Activated CD8-positive, alpha-beta T cell treated with anti-CD3 and anti-CD28 coated beads for 36 hours (primary cell): ENCODE results near the gene IRAK1. TPM values are rescaled to one million over a fixed set of nuclear protein-coding genes. Genes with fewer than 3 reads are reported as not detected.

Source experiments
- ATAC-seq: fragments of 200-7000 bp; cut with Tn5 transposase; one replicate; pipeline ENCODE4 v1.10.0; 2021; ENCODE audit warnings: mild to moderate bottlenecking, moderate library complexity
- CTCF ChIA-PET: fragments of 350-600 bp; sonication (Branson Sonifier 250); formaldehyde crosslinking; loops from one replicate; lab custom pipeline; 2021; ENCODE audit warnings: antibody characterized with exemption; lab: Charles Lee
- POLR2A ChIA-PET: fragments of 350-600 bp; sonication (Branson Sonifier 250); formaldehyde crosslinking; loops from one replicate; lab custom pipeline; 2021; ENCODE audit warnings: antibody characterized with exemption; lab: Charles Lee
- DNase-seq: peaks from one replicate; pipeline ENCODE4 v3.0.0-alpha.2; 2020
- H3K27ac Mint-ChIP-seq: one replicate; pipeline ENCODE4 v1.8.0; 2021; ENCODE audit warnings: mild to moderate bottlenecking, mixed read lengths
- H3K27me3 Mint-ChIP-seq: one replicate; pipeline ENCODE4 v1.8.0; 2021; ENCODE audit warnings: mixed read lengths
- H3K36me3 Mint-ChIP-seq: one replicate; pipeline ENCODE4 v1.8.0; 2021; ENCODE audit warnings: low read depth, mixed read lengths
- H3K4me1 Mint-ChIP-seq: one replicate; pipeline ENCODE4 v1.8.0; 2021; ENCODE audit warnings: low read depth, mixed read lengths
- H3K4me3 Mint-ChIP-seq: one replicate; pipeline ENCODE4 v1.8.0; 2021; ENCODE audit warnings: mild to moderate bottlenecking, moderate library complexity, mixed read lengths
- H3K9me3 Mint-ChIP-seq: one replicate; pipeline ENCODE4 v1.8.0; 2021; ENCODE audit warnings: mixed read lengths
- intact Hi-C: fragments of 100-400 bp; cut with micrococcal nuclease; formaldehyde crosslinking; loops from one replicate; pipeline ENCODE4 v1.10.0; 2022
- total RNA-seq, 2 experiments: library from RNA; stranded (reverse); gene quantifications; one replicate each; pipeline ENCODE4 v1.2.3, GENCODE V29; 2021
- TF ChIP-seq, protein P1 (sequence below): fragments of 200-600 bp; IDR thresholded peaks from one replicate; pipeline ENCODE4 v1.8.0; 2022; ENCODE audit warnings: antibody characterized with exemption, mild to moderate bottlenecking

IRAK1 gene
- total RNA-seq, 2 experiments from 2014 or later, result 134 to 136 TPM

DNA sequence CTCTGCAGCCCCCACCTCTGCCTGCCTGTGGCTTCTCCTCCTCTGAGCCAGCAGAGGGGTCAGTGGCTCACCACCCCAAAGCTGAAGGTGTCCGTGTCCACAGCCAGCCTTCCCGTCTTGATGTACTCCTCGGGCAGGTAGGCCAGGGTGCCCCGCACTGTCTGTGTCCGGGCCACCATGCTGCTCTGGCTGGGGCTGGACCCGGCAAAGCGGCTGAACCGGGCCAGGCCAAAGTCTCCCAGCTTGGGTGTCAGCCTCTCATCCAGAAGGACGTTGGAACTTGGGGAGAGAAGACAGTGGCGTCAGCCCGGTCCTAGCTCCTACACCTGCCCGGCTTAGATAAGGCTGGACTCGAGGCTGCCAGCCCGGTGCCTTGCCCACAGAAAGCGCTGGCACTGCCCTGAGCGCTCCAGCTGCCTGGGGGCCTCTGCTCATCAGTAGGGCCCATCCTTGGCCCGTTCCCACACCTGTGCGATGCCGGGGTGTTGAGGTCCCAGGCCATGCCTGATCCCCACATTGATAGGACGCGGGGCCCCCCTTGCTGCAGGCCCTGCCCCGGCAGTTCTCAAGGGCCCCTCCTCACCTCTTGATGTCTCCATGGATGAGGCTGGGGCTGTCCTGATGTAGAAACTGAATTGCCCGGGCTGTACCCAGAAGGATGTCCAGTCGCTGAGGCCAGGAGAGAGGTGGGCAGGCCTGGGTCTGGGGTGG lies 3.2 kb downstream of the IRAK1 start:
- H3K27me3 Mint-ChIP-seq, result no peaks in the 10 kb centered on the region
- no peaks in the 10 kb centered on the region for H3K9me3 Mint-ChIP-seq
- peaks cover 22% of the 10 kb centered on the region for H3K4me1 Mint-ChIP-seq
- ChIA-PET CTCF (interaction anchor here (0.9 kb wide), 1 partner anchor 15 kb away, joined by 3 read pairs; no protein-coding TSS in a partner anchor), POLR2A (interaction anchor here (1.0 to 1.2 kb wide), 2 partner anchors 31 to 44 kb away, joined by 3 to 4 read pairs; partner anchors contain the start of gene TMEM187)
- ATAC-seq, result no peak
- H3K27ac Mint-ChIP-seq, result no peak overlapping the region
- H3K36me3 Mint-ChIP-seq, result peaks cover 38% of the 10 kb centered on the region
- TF ChIP-seq, protein P1, sequence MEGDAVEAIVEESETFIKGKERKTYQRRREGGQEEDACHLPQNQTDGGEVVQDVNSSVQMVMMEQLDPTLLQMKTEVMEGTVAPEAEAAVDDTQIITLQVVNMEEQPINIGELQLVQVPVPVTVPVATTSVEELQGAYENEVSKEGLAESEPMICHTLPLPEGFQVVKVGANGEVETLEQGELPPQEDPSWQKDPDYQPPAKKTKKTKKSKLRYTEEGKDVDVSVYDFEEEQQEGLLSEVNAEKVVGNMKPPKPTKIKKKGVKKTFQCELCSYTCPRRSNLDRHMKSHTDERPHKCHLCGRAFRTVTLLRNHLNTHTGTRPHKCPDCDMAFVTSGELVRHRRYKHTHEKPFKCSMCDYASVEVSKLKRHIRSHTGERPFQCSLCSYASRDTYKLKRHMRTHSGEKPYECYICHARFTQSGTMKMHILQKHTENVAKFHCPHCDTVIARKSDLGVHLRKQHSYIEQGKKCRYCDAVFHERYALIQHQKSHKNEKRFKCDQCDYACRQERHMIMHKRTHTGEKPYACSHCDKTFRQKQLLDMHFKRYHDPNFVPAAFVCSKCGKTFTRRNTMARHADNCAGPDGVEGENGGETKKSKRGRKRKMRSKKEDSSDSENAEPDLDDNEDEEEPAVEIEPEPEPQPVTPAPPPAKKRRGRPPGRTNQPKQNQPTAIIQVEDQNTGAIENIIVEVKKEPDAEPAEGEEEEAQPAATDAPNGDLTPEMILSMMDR, result no peak
- no peak for DNase-seq
- H3K4me3 Mint-ChIP-seq, result no peak overlapping the region
- intact Hi-C loops, result no loop called here

DNA sequence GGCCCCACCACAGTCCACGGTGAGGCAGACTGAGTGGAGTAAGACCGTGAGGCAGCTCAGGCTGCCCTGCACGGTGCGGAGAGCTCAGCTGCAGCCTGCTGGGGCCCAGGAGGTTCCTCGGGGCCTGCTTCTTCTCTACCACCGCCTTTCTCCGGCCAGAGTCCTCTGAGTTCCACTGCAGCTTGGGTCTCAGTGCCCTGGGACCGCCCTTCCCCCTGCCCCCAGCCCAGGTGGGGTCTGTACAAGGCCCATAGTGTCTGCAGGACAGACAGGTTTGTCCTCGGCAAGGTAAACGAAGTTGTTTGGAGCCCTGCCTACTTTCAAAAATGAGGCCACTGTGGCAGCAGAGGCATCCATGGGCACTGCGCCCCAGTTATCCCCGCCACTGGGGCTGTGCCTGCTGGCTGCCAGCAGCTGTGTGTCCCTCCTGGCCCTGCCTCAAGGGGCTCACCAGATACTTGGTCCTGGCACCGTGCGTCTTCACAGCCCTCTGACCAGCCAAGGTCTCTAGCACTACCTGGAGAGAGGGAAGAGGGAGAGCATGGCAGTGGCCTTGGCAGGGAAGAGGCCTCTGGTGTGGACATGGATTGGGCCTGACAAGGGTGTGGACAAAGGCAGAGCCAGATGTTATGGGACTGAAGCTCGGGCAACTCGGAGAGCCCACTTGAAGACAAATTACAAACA lies 4.0 kb downstream of the IRAK1 start:
- H3K27ac Mint-ChIP-seq, result peak overlapping the region; percentile 61
- DNase-seq (no peak), ATAC-seq (no peak)
- no peak overlapping the region for H3K4me3 Mint-ChIP-seq
- no peaks in the 10 kb centered on the region for H3K9me3 Mint-ChIP-seq
- peaks cover 17% of the 10 kb centered on the region for H3K4me1 Mint-ChIP-seq
- ChIA-PET CTCF (interaction anchor here (0.9 to 1.1 kb wide), 2 partner anchors 14 to 36 kb away, joined by 3 read pairs; no protein-coding TSS in a partner anchor), POLR2A (interaction anchor here (1.0 to 1.8 kb wide), 2 partner anchors 19 to 43 kb away, joined by 3 to 4 read pairs; partner anchors contain the start of gene TMEM187)
- intact Hi-C loops, result no loop called here
- H3K27me3 Mint-ChIP-seq, result no peaks in the 10 kb centered on the region
- H3K36me3 Mint-ChIP-seq, result peaks cover 41% of the 10 kb centered on the region
- TF ChIP-seq, protein P1, result no peak

DNA sequence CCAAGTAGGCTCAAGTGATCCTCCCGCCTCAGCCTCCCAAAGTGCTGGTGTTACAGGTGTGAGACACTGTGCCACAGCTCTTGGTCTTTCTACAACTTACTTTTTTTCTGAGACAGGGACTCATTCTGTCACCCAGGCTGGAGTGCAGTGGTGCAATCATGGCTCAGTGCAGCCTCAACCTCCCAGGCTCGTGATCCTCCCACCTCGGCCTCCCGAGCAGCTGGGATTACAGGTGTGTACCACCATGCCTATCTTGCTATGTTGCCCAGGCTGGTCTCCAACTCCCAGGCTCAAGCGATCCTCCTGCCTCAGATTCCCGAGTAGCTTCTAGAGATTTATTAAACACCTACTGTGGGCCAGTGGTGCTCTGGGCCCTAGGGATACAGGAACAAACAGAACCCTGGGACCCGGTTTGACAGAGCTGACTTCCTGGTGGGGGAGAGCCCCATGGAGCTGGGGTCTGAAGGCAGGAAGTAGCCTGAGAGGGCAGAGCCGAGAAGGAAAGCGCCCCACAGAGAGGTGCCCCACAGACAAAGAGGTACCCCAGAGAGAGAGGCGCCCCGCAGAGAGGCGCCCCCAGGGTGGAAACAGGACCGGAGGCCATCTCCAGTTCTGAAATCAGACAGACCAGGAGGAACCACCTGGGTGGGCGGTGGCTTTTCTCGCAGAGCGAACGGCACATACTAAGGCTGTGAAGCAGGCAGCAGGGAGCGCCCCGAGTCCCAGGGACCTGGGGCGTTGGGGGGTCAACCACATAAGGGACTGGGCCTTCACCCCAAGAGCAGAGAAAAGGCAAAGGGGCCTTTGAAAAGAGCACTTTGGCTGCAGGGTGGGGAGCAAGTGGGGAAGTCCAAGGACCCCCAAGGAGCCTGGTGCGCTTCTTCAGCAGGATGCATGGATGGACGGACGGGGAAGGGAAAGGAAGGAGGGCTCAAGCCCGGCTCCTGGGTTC lies 5.0 kb downstream of the IRAK1 start:
- DNase-seq (peak; percentile 5), ATAC-seq (no peak)
- intact Hi-C loops, result no loop called here
- Mint-ChIP-seq H3K4me1 (peaks cover 17% of the 10 kb centered on the region), H3K4me3 (peak overlapping the region; percentile 24), H3K36me3 (peaks cover 42% of the 10 kb centered on the region), H3K27ac (peak overlapping the region; percentile 73), H3K9me3 (no peaks in the 10 kb centered on the region), H3K27me3 (no peaks in the 10 kb centered on the region)
- TF ChIP-seq, protein P1, result no peak
- CTCF ChIA-PET, result interaction anchor here (0.8 to 2.0 kb wide), 13 partner anchors 10 to 364 kb away, joined by 3 to 13 read pairs (median 4); partner anchors contain the start of gene EMD
- POLR2A ChIA-PET, result interaction anchor here (0.8 to 2.9 kb wide), 4 partner anchors 10 to 35 kb away, joined by 3 to 11 read pairs (median 6); no protein-coding TSS in a partner anchor

DNA sequence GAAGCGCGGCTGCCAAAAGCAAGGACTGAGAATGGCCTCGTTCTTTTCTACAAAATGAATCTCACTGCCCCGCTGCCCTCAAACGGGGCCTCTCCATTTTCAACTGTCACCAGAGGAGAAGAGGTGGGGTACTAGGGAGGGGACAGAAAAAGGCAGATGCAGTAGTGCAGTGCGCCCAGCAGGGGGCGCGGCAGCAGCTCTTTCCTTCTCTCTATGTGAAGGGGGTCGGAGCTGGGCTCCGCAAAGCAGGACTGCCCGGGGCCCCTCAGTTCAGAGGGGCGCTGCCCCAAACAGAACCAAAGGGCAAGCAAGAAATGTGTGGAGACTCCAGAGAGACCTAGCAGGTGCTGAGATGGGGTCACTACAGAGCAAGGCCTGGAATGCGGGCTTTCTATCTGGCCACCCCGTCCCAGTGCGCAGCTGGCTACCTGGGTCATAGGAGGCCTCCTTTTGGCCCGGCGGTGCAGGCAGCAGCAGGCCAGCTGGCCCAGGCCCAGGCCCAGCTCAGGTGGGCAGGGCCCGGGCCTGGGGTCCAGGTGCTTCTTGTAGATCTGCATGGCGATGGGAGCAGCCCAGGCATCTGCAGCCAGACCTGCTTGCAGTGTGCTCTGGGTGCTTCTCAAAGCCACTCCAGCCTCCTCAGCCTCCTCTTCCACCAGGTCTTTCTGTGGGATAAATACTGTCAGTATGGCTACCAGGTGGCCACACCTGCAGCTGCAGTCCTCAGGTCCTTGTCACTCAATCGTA lies 5.9 kb downstream of the IRAK1 start:
- Mint-ChIP-seq H3K27ac (peak overlapping the region; percentile 46), H3K9me3 (no peaks in the 10 kb centered on the region), H3K4me1 (peaks cover 18% of the 10 kb centered on the region), H3K4me3 (no peak overlapping the region), H3K27me3 (no peaks in the 10 kb centered on the region), H3K36me3 (peaks cover 40% of the 10 kb centered on the region)
- DNase-seq, result peak; percentile 50
- ATAC-seq, result peak; percentile 88
- intact Hi-C loops, result no loop called here
- ChIA-PET CTCF (interaction anchor here (0.6 to 2.0 kb wide), 21 partner anchors 8 to 365 kb away, joined by 3 to 13 read pairs (median 3); partner anchors contain the start of gene EMD), POLR2A (interaction anchor here (0.8 to 2.9 kb wide), 4 partner anchors 9 to 36 kb away, joined by 3 to 11 read pairs (median 5); no protein-coding TSS in a partner anchor)
- TF ChIP-seq, protein P1, result peak; percentile 88
